Ascending aorta (tissue), 2 donors: Measurements from ENCODE around the gene GRIP2. TPM values are rescaled to one million over a fixed set of nuclear protein-coding genes. Genes with fewer than 3 reads are reported as not detected.

Experiments
- DNase-seq, 2 donors: peaks; one replicate each; pipeline ENCODE4 v3.0.0-alpha.2; 2019; ENCODE audit warnings: low spot score in 2 of 2
- H3K27ac ChIP-seq, 2 donors: fragments of 200-600 bp; sonication (generic); one replicate each; pipeline ENCODE4 v1.5.1; 2016 to 2017; ENCODE audit warnings: mild to moderate bottlenecking in 1 of 2
- H3K27me3 ChIP-seq: fragments of 200-600 bp; sonication (generic); one replicate; pipeline ENCODE4 v1.5.1; 2017
- H3K36me3 ChIP-seq, 2 donors: fragments of 200-600 bp; sonication (generic); one replicate each; pipeline ENCODE4 v1.5.1; 2016
- H3K4me1 ChIP-seq, 2 donors: fragments of 200-600 bp; sonication (generic); one replicate each; pipeline ENCODE4 v1.5.1; 2016 to 2017; ENCODE audit warnings: mild to moderate bottlenecking in 1 of 2
- H3K4me3 ChIP-seq, 2 donors: fragments of 200-600 bp; sonication (generic); one replicate each; pipeline ENCODE4 v1.5.1; 2016 to 2017; ENCODE audit warnings: mild to moderate bottlenecking in 1 of 2
- H3K9me3 ChIP-seq, 2 donors: fragments of 200-600 bp; sonication (generic); one replicate each; pipeline ENCODE4 v1.5.1; 2016
- intact Hi-C: fragments of 100-400 bp; cut with DNase I; formaldehyde crosslinking; loops from one replicate; pipeline ENCODE4 v1.15.1; 2023
- total RNA-seq: library from RNA; depleted of rRNA; stranded (reverse); fragments of >200 nt; gene quantifications from one replicate; pipeline ENCODE4 v1.1.0, GENCODE V29; 2016
- TF ChIP-seq, protein P1 (sequence below), 3 experiments: fragments of 200-600 bp in 2 of 3; fragments of 450-650 bp in 1 of 3; sonication (generic) in 2 of 3; IDR thresholded peaks; one replicate each; pipeline ENCODE4 v1.5.1; 2016 to 2019; ENCODE audit warnings: antibody characterized with exemption in 3 of 3, mild to moderate bottlenecking in 1 of 3, moderate library complexity in 1 of 3

GRIP2 gene
- total RNA-seq, 1 donor from 2014 or later: 0.21 TPM

DNA sequence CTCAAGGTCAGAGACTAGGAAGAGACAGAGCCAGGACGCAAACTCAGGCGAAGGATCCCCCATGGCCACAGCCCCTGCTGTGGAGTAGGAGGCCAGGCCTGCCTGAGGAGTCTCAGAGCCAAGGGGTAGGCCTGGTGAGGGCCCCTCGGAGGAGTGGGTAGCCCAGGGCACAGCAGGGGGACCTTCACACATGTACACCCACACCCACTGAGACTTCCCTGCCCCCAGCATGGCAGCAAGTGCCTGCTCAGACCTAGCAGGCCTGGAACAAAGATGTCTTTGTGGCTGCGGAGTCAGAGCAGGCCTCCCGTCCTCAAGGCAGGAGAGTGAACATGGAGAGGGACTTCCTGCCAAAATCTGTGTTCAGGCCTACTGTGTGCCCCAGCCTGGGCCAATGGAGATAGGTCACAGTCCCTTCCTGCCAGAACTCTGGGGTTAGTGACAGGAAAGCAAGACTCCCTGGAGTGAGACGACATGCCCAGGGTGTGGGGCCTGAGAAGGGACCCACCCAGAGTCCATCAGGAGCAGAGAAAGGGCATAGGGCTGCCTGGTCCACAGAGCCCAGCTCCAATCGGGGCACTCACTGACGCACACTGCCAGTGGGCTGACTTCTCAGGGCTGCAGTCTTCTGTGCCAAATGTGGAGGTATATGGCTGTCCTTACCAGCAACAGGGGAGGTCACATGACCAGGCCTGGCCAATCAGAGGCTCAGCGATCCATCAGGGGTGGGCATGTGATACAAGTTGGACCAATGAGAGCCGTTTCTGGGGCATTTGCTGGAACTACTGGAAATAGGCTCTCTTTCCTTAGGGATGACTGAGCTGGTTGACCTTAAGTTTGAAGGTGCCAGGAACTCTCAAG, 2.3 kb downstream of the GRIP2 start:
- Histone ChIP-seq H3K36me3 (no peaks in the 10 kb centered on the region), H3K4me3 (no peak overlapping the region), H3K27me3 (no peaks in the 10 kb centered on the region), H3K4me1 (no peaks in the 10 kb centered on the region), H3K27ac (no peak overlapping the region), H3K9me3 (no peaks in the 10 kb centered on the region)
- intact Hi-C loops: no loop called here
- TF ChIP-seq, protein P1, sequence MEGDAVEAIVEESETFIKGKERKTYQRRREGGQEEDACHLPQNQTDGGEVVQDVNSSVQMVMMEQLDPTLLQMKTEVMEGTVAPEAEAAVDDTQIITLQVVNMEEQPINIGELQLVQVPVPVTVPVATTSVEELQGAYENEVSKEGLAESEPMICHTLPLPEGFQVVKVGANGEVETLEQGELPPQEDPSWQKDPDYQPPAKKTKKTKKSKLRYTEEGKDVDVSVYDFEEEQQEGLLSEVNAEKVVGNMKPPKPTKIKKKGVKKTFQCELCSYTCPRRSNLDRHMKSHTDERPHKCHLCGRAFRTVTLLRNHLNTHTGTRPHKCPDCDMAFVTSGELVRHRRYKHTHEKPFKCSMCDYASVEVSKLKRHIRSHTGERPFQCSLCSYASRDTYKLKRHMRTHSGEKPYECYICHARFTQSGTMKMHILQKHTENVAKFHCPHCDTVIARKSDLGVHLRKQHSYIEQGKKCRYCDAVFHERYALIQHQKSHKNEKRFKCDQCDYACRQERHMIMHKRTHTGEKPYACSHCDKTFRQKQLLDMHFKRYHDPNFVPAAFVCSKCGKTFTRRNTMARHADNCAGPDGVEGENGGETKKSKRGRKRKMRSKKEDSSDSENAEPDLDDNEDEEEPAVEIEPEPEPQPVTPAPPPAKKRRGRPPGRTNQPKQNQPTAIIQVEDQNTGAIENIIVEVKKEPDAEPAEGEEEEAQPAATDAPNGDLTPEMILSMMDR (IDR thresholded peaks at IDR 0.05): no peak
- DNase-seq: no peak

DNA sequence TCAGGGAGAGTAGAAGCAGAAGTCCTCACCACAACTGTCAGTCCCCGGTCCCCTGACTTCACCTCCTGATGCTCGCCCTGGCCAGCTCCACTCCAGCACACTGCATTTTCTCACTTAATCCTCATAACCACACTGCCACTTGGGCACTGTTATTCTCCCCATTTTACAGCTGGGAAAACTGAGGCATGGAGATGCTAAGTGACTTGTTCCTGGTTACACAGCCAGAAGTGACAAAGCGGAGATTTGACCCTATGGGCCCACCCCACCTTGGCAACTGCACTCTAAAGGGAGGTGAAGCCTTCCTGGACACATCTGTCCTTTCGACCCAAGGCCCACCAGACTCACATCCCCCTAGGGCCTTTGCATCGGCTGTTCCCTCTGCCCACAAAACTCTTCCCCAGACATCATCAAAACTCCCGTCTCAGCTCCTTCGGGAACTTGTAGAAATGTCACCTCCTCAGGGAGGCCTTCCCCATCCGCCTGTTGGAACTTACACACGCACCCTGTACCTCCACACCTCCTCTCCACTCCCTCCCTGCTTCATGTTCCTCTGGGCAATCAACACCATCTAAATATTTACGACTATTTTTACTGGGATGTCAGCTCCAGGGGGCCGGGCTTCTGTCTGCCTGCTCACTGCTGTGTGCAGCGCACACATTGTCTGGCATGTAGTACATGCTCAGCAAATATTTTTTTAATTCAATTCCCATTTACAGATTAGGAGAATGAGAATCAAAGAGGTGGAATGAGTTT, 3.1 kb downstream of the GRIP2 start:
- intact Hi-C loops: no loop called here
- DNase-seq: no peak

DNA sequence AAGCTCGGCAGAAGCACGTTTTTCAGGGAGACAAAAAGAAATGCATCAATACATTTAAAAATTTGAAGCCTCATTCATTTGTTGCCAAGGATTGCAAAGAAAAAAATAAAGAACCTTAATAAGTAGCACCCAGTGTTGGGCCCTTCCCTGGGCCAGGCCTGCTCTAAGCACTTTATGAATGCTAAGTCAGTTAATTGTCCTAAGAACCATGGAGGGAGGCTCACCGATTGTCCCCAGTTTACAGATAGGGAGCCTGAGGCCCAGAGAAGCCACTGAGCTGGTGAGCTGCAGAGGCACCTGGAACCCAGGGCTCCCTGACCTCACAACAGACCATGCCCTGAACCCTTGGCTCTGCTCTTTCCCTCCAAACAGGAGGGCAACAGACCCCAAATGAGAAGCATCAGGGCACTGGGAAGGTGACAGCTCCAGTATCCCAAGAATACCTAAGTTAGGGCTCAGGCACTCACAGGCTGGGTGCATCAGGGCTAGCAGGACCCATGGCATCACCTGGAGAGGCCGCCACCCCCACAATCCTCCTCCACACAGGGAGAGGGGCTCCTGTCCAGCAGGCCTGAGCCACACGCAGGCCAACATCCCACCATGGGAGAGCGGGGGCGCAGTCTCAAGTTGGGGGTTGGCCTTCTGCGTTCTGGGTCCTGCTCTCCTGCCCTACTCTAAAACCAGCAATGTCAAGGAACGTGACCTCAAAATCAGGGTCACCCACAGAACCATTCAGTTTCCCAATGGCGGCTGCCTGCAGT, 3.9 kb downstream of the GRIP2 start:
- intact Hi-C loops: no loop called here
- Histone ChIP-seq H3K4me3 (no peak overlapping the region), H3K4me1 (no peaks in the 10 kb centered on the region), H3K36me3 (no peaks in the 10 kb centered on the region), H3K27me3 (no peaks in the 10 kb centered on the region), H3K27ac (no peak overlapping the region), H3K9me3 (no peaks in the 10 kb centered on the region)
- no peak for DNase-seq
- TF ChIP-seq, protein P1 (IDR thresholded peaks at IDR 0.05): no peak

More for the DNA sequence above, 3.1 kb downstream of the GRIP2 start:
- H3K4me1 ChIP-seq: no peaks in the 10 kb centered on the region
- no peaks in the 10 kb centered on the region for H3K36me3 ChIP-seq
- H3K27me3 ChIP-seq: no peaks in the 10 kb centered on the region
- H3K4me3 ChIP-seq: no peak overlapping the region
- no peak overlapping the region for H3K27ac ChIP-seq
- TF ChIP-seq, protein P1 (IDR thresholded peaks at IDR 0.05): no peak
- H3K9me3 ChIP-seq: no peaks in the 10 kb centered on the region

DNA sequence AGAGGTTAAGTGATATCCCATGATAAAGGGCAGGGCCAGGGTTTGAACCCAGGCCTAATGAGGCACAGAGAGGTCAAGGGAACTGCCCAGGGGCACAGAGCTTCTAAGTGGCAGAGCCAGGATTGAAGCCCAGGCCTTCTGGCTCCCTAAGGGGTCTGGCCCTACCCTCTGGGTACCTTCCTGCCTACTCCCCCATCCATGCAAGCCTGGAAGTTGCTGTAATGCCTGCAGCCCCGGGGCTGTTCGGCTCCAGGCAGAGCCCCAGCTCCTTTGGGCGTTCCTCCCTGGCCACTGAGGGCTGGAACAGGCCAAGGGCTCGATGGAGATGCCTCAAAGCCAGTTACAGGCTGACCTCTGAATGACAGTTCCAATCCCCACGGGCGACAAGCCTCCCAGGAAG, 4.5 kb downstream of the GRIP2 start:
- intact Hi-C loops: no loop called here

More for the DNA sequence above, 4.5 kb downstream of the GRIP2 start:
- TF ChIP-seq, protein P1 (IDR thresholded peaks at IDR 0.05): no peak
- no peaks in the 10 kb centered on the region for H3K27me3 ChIP-seq
- H3K27ac ChIP-seq: no peak overlapping the region
- no peak for DNase-seq
- no peak overlapping the region for H3K4me3 ChIP-seq
- no peaks in the 10 kb centered on the region for H3K4me1 ChIP-seq
- no peaks in the 10 kb centered on the region for H3K36me3 ChIP-seq
- no peaks in the 10 kb centered on the region for H3K9me3 ChIP-seq
